ENCODE data around the gene THYN1. TPM values are rescaled to one million over a fixed set of nuclear protein-coding genes. Genes with fewer than 3 reads are reported as not detected.
"Not testable (repeated sequence)": the region's sequence is repeated elsewhere in the genome, so short reads cannot be mapped to it uniquely, and the experiment has no call there.

THYN1 gene
- total RNA-seq, 1 experiment from 2014 or later = 33.4 TPM

- no peak for DNase-seq (ENCODE audit: unreplicated experiment)
- H3K4me3 Mint-ChIP-seq (ENCODE audit: unreplicated experiment) = no peak overlapping the region
- no peaks in the 10 kb centered on the region for H3K36me3 Mint-ChIP-seq (ENCODE audit: insufficient read depth, unreplicated experiment)
- intact Hi-C loops (cut with micrococcal nuclease) = no loop called here
- no peak overlapping the region for H3K27ac Mint-ChIP-seq (ENCODE audit: low read depth, unreplicated experiment)
- H3K9me3 Mint-ChIP-seq (ENCODE audit: unreplicated experiment) = no peaks in the 10 kb centered on the region
- POLR2A ChIA-PET = no interaction called here
- H3K4me1 Mint-ChIP-seq (ENCODE audit: insufficient read depth, unreplicated experiment) = no peaks in the 10 kb centered on the region
- no peaks in the 10 kb centered on the region for H3K27me3 Mint-ChIP-seq (ENCODE audit: insufficient read depth, unreplicated experiment)
- TF ChIP-seq CTCF (IDR thresholded peaks at IDR 0.05; ENCODE audit: unreplicated experiment) = no peak
- CTCF ChIA-PET = interaction anchor here (0.5 to 0.6 kb wide), 3 partner anchors 27 to 484 kb away, joined by 3 to 4 read pairs (median 3); no protein-coding TSS in a partner anchor
- no TSS peak for BruUV-seq (replicated peaks)
These were observed 30.5 kb upstream of the THYN1 start for GRCh38 chr11:134283461-134284230.

- no TSS peak for BruUV-seq (replicated peaks)
- intact Hi-C loops (cut with micrococcal nuclease) = no loop called here
- Mint-ChIP-seq H3K4me1 (ENCODE audit: insufficient read depth, unreplicated experiment) (no peaks in the 10 kb centered on the region), H3K27me3 (ENCODE audit: insufficient read depth, unreplicated experiment) (peaks cover 3% of the 10 kb centered on the region), H3K27ac (ENCODE audit: low read depth, unreplicated experiment) (no peak overlapping the region), H3K9me3 (ENCODE audit: unreplicated experiment) (no peaks in the 10 kb centered on the region), H3K4me3 (ENCODE audit: unreplicated experiment) (no peak overlapping the region), H3K36me3 (ENCODE audit: insufficient read depth, unreplicated experiment) (no peaks in the 10 kb centered on the region)
- CTCF ChIA-PET = interaction anchor here (0.5 to 1.4 kb wide), 2 partner anchors 9 to 28 kb away, joined by 4 read pairs; no protein-coding TSS in a partner anchor
- POLR2A ChIA-PET = interaction anchor here (0.7 kb wide), 1 partner anchor 13 kb away, joined by 3 read pairs; no protein-coding TSS in a partner anchor
- peak; percentile 20 for DNase-seq (ENCODE audit: unreplicated experiment)
- TF ChIP-seq CTCF (IDR thresholded peaks at IDR 0.05; ENCODE audit: unreplicated experiment) = no peak
These were observed 29.2 kb upstream of the THYN1 start for GRCh38 chr11:134282121-134283045.

GRCh38 chr11:134281635-134282034 lies 28.5 kb upstream of the THYN1 start:
- CTCF ChIA-PET = interaction anchor here (1.4 kb wide), 1 partner anchor 9 kb away, joined by 4 read pairs; no protein-coding TSS in a partner anchor
- H3K27ac Mint-ChIP-seq (ENCODE audit: low read depth, unreplicated experiment); H3K4me1 Mint-ChIP-seq (ENCODE audit: insufficient read depth, unreplicated experiment); DNase-seq (ENCODE audit: unreplicated experiment); BruUV-seq (replicated peaks); POLR2A ChIA-PET; H3K9me3 Mint-ChIP-seq (ENCODE audit: unreplicated experiment); H3K4me3 Mint-ChIP-seq (ENCODE audit: unreplicated experiment); H3K36me3 Mint-ChIP-seq (ENCODE audit: insufficient read depth, unreplicated experiment): not testable (repeated sequence)
- intact Hi-C loops (cut with micrococcal nuclease) = loop anchor here (2.0 kb wide), 1 partner anchor 63 kb away; no protein-coding TSS in a partner anchor
- peaks cover 11% of the 10 kb centered on the region for H3K27me3 Mint-ChIP-seq (ENCODE audit: insufficient read depth, unreplicated experiment)

GRCh38 chr11:134278356-134278755 lies 25.2 kb upstream of the THYN1 start:
- Mint-ChIP-seq H3K4me3 (ENCODE audit: unreplicated experiment) (no peak overlapping the region), H3K27me3 (ENCODE audit: insufficient read depth, unreplicated experiment) (peaks cover 23% of the 10 kb centered on the region), H3K36me3 (ENCODE audit: insufficient read depth, unreplicated experiment) (no peaks in the 10 kb centered on the region), H3K27ac (ENCODE audit: low read depth, unreplicated experiment) (no peak overlapping the region), H3K9me3 (ENCODE audit: unreplicated experiment) (no peaks in the 10 kb centered on the region), H3K4me1 (ENCODE audit: insufficient read depth, unreplicated experiment) (no peaks in the 10 kb centered on the region)
- POLR2A ChIA-PET = no interaction called here
- CTCF ChIA-PET = interaction anchor here (2.7 kb wide), 1 partner anchor 16 kb away, joined by 14 read pairs; no protein-coding TSS in a partner anchor
- intact Hi-C loops (cut with micrococcal nuclease) = no loop called here
- no peak for DNase-seq (ENCODE audit: unreplicated experiment)
- TF ChIP-seq CTCF (IDR thresholded peaks at IDR 0.05; ENCODE audit: unreplicated experiment) = no peak
- BruUV-seq (replicated peaks) = no TSS peak

All from MCF 10A (cell line).